Aortic smooth muscle cell (primary cell): ENCODE results near the gene ZNF146. TPM values are rescaled to one million over a fixed set of nuclear protein-coding genes. Genes with fewer than 3 reads are reported as not detected.

ENCODE experiments used
- total RNA-seq: library from RNA; depleted of rRNA; stranded (reverse); fragments of >200 nt; gene quantifications from 2 replicates; pipeline ENCODE4 v1.2.3, GENCODE V29; 2014

The ZNF146 gene
- total RNA-seq: 83.0 and 86.5 TPM in 2 replicates

DNA sequence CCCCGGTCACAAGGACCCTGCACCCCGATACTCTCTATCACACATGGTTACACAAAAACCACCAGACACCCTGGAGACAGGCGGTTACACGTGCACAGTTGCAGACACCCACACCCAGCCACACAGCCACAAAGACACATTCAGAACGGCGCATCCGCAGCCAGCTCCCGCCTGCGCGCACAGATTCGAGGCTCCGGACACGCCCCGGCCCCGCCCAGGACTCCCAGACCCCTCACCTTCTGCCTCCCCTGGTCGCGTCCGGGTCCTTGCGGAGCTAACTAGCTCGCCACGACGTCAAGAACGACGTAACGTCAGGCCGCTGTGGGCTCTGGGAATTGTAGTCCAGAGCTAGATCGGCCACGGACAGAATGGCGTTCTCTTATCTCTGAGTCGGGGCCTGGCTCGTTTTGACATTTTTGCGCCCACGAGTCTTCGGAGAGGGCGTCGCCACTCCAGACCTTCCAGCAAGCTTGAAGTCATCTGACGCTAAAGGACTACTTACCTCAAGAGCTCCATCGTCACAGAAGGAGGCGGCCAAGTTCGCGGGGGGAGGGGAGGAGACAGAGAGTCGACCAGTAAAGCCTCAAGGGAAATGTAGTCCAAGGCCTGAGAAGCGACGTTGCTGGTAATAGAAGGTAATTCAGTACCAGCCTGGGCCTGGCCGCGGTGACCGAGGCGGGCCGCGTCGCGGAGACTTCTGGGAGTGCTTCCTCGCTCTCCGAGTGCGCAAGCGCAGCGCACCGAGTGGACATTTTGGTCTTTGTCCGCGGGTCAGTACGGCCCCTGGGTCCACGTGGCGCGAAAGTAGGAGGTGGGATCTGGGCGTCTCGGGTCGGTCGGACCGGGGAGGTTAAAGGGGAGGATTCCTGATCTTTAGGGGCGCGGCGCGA lies at the start of gene ZNF146, which contains the start of gene ZNF565:
Gene ZNF146 (plus strand): TSS at position 721 of the 890 bp plus-strand sequence. CDS start 21,335 bp downstream, outside the sequence.
Gene ZNF565 (minus strand): TSS at position 280 of the 890 bp plus-strand sequence. CDS start 12,680 bp downstream, outside the sequence.

Other genes with a start within 250 kb of the ZNF146 start
- gene SDHAF1, start 219.9 kb upstream of the ZNF146 start, total RNA-seq: 13.5 and 15.2 TPM in 2 replicates
- gene SYNE4, start 206.3 kb upstream of the ZNF146 start, total RNA-seq: 0.25 TPM in 1 of 2 replicates, not detected in the other
- gene ALKBH6, start 200.9 kb upstream of the ZNF146 start, total RNA-seq: 13.9 and 18.8 TPM in 2 replicates
- 3.4 and 11.8 TPM in 2 replicates for gene CLIP3, start 182.2 kb upstream of the ZNF146 start, total RNA-seq
- 0.50 and 1.2 TPM in 2 replicates for gene THAP8, start 160.8 kb upstream of the ZNF146 start, total RNA-seq
- gene WDR62, start 160.2 kb upstream of the ZNF146 start, total RNA-seq: 3.2 and 6.2 TPM in 2 replicates
- not detected in 2 replicates for gene OVOL3, start 104.0 kb upstream of the ZNF146 start, total RNA-seq
- gene POLR2I, start 100.2 kb upstream of the ZNF146 start, total RNA-seq: 87.4 and 111 TPM in 2 replicates
- 265 and 341 TPM in 2 replicates for gene TBCB, start 99.6 kb upstream of the ZNF146 start, total RNA-seq
- gene CAPNS1, start 75.0 kb upstream of the ZNF146 start, total RNA-seq: 545 and 630 TPM in 2 replicates
- 79.4 and 93.1 TPM in 2 replicates for gene COX7A1, start 62.7 kb upstream of the ZNF146 start, total RNA-seq
- 5.9 and 7.1 TPM in 2 replicates for gene ZNF565, start 441 bp upstream of the ZNF146 start, total RNA-seq
- gene ZFP14, start 164.1 kb downstream of the ZNF146 start, total RNA-seq: 3.4 and 4.7 TPM in 2 replicates
- gene ZFP82, start 203.5 kb downstream of the ZNF146 start, total RNA-seq: 5.1 and 5.7 TPM in 2 replicates